Hematopoietic multipotent progenitor cell treated with erythropoietin and hydrocortisone succinate and interleukin-3 and kit ligand, for 15 days (in vitro differentiated cells): Measurements from ENCODE around the gene CMSS1.

Experiments
- DNase-seq: peaks from one replicate; pipeline ENCODE4 v3.0.0-alpha.2; 2015; ENCODE audit warnings: low spot score

The CMSS1 gene

GRCh38 chr3:99903869-99904268 lies 86.2 kb downstream of the CMSS1 start:
- DNase-seq: no peak

GRCh38 chr3:99907959-99908544 lies 90.4 kb downstream of the CMSS1 start:
- no peak for DNase-seq

GRCh38 chr3:99909714-99910495 lies 92.2 kb downstream of the CMSS1 start:
- no peak for DNase-seq

DNA sequence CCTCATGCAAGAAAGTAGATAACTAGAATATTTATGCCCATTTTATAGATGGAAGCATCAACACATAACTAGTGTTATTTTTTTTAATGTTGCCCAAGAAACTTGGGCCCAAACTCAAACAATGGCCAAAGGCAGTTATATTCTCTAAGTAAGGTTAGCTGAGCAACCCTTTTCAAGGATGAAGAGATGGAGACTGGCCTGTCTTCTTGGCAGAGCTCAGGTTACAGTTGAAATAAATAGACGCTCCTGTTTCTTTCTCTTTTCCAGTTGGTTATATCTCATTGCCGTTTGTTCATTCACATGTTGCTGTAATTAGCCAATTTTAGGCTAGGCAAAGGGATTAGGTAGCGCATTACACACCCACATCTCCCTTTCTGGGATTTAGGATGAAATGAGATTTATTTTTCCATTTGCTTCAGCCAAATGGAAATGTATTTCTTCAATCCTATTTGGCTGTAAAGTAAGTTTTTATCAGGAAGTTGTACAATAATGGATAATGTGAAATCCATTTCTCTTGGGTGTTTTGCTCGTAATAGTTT lies 93.2 kb downstream of the CMSS1 start:
- DNase-seq: no peak

DNA sequence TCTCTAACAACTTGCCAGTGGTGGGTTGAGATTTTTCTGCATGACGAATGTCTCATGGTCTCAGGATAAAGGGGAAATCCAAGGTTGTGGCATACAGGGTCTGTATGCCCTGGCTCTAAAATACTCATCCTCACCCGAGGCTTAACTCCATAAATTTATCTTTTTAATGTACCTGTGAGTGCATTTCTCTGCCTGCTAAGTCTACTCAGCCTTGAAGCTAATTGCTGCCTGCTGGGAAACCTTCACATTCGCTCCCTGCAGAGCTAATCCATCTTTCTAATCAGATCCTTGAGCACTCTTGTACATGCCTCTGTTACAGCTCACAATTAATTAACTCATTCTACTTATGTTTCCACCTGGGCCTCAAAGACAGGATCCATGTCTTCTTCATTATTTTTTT lies 93.8 kb downstream of the CMSS1 start:
- no peak for DNase-seq

DNA sequence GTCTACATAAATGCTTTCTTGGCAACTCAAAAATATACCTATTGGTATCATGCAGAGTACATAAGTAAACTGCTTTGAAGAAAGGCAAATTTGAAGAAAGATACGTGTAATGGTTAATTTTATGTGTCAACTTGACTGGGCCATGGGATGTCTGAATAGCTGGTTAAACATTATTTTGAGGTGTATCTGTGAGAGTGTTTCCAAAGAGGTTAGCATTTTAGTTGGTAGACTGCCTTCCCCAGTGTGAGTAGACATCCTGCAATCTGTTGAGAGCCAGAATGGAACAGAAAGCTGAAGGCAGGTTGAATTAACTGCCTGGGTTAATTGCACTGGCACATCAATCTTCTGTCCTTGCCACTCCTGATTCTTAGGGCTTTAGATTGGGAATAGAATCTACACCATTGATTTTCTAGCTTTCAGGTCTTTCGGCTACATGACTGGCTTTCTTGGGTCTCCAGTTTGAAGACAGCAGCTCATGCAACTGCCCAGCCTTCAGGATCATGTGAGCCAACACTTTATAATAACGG lies 98.3 kb downstream of the CMSS1 start:
- DNase-seq: no peak

DNA sequence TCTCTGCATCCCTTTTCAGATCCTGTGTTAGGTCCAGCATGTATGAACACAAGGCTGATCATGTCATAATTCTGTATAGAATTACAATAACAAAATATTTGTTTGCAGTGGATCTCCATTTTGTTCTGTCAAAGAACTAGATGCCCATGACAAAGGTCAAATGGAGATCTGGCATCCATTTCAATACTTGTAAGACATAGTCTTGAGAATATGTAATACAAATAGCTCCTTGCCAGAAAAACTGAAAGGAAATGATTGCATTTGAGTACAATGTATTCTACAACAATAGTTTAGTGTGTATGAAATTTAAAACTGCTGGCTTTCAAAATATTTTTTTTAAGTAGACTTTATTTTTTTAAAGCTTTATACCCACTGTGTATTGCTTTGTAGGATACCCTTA lies 101.1 kb downstream of the CMSS1 start:
- no peak for DNase-seq

GRCh38 chr3:99919694-99920093 lies 102.0 kb downstream of the CMSS1 start:
- no peak for DNase-seq

GRCh38 chr3:99920481-99921376 lies 103.1 kb downstream of the CMSS1 start:
- no peak for DNase-seq

DNA sequence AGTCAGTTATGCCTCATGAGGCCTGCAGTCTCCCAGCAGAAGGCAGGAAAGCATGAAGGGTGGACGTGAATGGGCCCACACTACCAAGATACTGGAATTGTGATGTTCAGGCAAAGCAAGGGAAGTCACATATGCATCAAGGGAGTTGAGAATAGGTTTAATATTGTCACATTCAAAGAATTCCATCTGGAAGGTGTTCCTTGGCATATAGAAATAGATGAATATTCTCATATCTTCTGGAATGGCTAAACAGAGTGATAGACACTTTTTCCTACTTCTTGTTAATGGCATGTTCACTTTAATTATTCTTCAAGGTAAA lies 103.7 kb downstream of the CMSS1 start:
- no peak for DNase-seq

DNA sequence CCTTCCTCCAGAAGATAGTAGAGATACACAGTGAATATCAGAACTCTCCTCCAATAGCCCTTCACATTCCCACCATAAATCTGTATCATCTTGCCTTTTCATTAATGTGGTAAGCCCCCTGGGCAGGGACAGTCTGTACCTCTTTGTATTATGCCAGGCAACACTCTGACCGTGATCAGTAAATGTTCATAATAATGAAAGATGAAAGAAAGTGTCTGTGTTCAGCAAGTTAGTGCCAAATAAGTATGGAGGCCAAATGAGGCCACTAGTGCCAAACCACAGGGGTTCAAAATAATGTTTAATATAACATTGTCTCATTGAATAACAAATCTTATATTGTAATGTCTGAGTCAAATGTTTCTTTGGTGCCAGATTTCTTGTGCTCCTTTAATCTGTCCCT lies 104.3 kb downstream of the CMSS1 start:
- no peak for DNase-seq

DNA sequence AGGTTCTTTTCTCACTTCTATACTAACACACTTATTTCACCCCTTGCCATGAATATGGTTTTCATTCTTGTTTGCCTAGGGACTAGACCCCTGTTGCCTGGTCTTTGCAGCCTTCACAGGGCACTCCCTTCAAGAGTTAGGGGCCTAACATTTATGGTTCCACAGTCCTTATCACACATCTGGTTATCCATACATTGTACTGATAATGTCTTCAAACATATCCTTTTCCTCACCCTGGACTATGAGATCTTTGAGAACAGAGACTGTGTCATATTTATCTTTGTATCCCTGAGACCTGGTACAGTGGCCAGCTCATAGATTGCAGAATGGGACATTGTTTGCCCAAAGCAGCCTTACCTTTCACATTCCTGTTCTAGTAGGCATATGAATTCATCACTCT lies 106.2 kb downstream of the CMSS1 start:
- no peak for DNase-seq

DNA sequence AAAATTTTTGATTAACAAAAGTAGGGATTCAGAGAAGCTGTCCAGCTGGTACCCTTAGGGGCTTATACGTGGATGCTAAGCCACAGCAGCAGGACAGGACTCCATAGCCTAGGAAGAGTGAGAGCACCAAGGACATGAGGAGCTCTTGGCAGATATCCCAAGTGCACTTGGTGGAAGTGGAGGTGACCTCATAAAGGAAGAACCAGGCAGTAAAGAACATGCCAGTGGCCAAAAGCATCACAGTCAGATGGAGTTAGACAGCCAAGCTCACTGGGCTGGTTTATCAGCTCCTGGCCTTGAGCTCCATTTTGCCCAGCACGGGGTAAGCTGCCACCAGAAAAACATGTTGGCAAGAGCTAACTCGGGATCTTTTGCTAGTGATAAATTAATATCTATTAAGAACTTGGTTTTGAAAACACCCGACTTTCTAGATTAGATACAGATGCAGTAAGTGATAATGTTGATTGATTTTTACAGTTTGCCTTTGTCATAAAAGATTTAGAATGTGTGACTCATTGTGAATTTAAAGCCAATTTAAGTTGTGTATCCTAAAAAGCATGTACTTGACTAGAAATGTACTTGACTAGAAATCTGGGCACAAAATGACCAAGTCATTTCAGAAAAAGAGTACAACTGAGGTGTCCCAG lies 108.0 kb downstream of the CMSS1 start:
- DNase-seq: no peak

DNA sequence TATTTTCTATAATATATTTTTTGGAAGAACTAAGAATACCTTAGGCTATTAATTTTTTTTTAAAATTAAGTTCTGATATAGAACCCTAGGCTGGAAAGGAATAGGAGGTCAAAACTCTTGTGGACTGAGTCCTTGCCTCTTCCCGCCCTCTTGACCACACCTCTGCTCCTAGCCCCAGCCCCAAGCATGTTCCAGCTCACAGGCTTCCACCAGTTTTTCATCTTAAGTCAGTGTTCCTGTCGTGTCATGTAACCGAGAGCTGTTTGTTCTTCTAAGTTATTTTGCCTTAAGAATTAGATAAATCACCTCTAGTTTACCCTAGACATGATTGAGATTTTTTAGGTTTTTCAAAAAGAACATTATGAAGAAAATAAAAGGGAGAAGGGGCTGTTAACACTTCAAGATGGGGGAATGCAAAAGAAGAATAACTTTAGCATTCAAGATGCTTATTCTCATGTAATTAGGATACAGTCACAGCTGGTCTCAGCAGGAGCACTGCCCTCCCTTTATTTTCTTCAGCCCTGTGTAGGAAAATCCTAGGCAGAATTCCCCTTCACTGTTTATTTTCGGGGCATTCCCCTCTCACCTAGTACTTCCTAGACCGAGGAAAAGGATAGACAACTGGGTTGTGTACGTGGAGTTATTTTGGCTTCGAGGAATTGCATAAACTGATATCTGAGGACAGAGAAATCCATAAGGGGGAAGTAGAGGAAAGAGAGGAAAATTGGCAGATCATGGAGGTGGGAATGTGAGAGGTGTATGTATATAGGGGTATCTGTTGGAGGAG lies 110.2 kb downstream of the CMSS1 start:
- DNase-seq: no peak

DNA sequence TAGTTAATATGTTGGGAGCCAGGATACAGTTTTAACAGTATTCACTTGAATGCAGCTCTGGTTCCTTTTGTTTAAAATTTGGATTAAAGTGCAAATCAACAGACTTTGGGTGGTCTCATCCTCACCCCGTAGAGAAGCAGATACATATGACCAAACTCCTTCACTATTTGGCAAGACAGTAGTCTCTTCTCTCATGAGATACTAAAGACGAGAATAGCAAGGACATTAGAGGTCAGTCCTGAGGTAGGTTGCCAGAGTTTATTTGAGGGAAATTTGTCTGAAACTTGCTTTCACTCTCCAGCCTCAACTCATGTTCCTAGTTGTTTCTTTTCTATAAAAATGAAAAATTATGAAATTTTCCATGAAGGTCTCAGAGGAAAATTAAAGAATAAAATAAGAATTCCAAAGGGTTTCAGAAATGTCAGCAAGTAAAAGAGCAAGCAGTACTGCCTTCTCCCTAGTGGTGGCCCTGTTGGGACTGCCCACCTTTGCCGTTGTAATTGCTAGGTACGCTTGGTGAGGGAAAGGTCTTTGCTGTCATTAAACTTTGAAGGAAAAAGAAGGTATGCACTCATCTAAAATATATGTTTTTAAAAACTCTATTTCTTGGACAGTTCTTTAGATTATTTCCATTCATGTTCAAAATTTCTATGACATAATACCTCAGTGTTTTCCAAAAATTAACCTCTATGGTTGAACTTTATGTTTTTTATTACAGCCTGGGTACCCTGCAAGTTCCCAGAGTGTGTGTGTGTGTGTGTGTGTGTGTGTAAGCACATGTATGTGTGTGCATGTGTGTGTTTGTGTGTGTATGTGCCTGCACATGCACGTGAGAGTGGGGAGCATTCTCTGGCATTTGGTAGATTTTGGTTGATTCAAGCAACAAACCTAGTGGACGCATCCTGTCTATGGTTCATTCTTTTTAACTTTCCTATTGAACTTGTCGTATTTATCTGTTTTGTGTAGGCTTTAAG lies 111.4 kb downstream of the CMSS1 start:
- no peak for DNase-seq

GRCh38 chr3:99929745-99930139 lies 112.1 kb downstream of the CMSS1 start:
- no peak for DNase-seq

GRCh38 chr3:99931059-99931458 lies 113.4 kb downstream of the CMSS1 start:
- no peak for DNase-seq

DNA sequence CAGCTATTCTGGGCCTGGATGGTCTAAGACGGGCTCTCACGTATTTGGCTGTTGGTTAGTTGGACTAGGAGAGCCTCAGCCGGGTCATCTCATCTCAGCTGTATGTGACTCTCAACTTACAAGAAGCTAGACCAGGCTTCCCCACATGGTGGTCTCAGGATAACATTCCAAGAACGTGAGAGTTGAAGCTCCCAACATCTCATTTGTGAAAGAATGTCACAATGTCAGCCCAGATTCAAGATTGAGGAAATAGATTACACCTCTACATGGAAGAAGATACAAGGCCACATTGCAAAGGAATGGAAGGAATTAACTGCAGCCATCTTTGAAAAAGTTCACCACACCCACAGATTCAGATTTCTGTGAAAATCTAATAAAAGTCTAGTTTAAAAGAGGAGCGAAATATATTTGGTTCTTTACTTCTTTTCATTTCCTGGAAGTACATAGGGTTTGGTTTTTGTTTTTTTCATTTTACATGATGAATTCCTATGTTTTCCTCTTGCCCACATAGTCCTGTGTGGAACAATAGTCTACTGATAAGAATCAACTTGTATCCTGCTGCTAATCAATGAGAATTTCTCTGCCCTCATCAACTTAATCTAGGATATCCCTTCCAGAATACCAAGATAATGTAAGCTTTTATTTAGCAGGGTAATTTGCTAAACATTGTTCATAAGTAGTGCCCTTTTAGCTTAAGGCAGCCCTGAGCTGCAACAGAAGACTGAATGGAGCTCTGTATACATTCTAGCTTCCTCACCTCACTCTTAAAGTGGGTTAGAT lies 116.5 kb downstream of the CMSS1 start:
- DNase-seq: no peak
